EL (cell line): ENCODE results near the gene MESP2.

Experiments used
- DNase-seq: peaks from one replicate; pipeline ENCODE4 v3.0.0-alpha.2; 2016

Gene MESP2

DNA sequence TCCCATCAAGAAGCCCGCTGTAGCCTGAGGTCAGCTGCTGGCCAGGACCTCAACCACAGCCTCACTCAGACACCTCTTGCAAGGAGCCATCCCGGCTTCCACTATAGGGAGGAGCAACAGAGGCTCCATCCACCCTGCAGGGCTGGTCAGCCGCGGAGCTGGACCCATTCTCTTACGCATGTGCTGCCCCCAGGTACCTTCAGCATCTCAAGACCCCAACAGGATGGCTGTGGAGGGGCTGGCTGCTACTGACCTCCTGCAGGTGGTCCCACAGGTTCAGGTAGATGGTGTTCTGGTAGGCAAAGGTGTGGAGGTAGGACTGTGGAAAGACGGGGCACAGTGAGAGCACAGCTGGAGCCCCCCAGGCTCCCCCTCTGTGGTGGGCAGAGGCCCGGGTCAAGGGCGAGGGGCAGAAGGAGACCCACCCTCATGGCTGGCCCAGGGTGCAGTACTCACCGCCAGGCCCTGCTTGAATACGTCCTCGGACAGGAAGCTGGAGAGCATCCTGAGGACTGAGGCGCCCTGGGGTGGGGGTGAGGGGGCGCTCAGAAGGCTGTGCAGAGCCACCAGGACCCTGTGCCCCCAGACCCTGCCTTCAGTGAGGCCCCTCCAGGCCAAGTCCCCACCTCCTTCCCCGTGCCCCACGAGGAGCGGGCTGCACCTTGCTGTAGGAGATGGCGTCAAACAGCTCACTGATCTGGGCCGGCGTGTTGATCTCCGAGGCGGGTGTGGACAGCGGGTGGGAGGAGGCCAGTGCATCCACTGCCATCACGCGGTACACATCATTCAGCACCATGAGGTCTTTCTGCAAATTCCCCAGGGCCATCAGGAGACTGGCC lies 27.1 kb downstream of the MESP2 start:
- DNase-seq: no peak

DNA sequence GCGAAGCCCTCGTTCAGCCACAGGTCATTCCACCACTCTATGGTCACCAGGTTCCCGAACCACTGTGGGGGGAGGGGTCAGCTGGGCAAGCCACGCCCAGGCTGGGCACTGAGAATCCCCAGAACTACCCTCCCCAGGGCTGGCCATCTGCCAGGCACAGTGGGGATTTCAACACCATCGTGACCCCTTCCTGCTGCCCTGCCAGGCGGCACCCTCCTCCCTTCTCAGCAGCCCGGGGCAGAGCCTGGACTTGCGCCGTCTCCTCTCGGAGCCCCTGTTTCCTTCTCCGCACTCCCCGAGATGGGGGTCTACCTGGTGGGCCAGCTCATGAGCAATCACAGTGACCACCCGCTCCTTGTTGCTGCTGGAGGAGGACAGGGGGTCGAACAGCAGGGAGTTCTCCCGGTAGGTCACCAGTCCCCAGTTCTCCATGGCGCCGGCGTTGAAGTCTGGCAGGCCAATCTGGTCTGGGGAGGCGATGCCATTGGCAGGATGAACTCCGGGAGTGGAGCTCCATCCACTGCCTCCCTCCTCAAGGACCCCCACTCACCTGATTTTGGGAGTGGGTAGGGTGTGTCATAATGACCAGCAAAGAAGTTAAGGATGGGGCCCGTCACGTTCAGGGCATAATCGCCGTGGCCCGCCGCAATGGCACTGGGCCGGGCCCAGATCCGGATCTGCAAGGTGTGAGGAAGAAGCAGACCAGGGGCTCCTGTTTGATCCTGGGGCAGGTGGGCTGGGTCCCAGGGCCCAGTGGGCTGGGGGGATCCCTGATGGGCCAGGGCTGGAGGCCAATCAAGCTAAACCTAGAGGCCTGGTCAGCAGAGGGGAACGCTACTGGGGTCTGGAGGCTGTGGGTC lies 28.0 kb downstream of the MESP2 start:
- DNase-seq: no peak

DNA sequence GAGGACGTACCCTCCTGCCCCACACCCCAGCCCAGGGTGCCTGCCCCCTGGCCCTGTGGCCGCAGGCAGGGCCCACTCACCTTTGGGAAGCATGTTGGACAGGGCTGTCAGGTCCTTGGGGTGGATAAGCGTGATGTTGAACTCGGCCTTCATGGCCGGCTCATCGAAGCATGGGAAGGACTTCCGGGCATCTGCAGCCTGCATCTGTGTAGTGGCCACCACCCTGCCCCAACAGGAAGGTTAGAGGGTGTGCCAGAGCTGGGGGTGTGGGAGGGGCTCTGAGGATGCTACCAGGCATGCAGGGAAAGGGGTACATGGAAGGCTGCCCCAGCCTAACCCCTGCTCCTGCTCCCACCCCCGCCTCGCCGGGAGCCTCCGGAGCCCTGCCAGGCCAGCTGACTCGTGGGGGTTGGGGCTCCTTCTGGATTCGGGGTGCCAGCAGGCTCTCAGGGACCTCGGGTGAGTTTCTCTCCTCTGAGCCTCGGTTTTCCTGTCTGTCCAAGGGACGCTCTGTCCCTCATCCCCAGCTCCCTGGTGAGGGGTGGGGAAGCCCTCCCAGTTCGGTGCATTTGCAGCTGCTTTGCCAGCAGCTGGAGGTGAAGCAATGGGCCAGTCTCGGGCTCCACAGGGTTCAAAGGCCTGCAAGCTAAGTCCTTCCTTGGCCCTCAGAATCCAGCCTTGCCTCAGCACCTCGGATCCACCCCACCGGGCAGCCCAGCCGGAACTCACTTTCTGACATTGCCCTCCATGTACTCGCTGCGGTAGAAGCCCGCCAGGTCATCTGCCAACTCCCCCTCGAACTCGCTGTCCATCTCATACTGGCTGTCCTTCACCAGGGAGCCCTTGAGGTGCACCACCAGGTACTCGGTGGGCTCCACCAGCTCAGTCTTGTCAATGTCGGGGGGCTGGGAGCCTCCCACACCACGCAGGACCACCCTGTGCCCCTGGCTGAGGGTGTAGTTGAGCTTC lies 29.4 kb downstream of the MESP2 start:
- DNase-seq: no peak

- no peak for DNase-seq
These were observed 30.1 kb downstream of the MESP2 start for GRCh38 chr15:89806210-89806558.

GRCh38 chr15:89806559-89807550 lies 30.7 kb downstream of the MESP2 start:
- DNase-seq: no peak

DNA sequence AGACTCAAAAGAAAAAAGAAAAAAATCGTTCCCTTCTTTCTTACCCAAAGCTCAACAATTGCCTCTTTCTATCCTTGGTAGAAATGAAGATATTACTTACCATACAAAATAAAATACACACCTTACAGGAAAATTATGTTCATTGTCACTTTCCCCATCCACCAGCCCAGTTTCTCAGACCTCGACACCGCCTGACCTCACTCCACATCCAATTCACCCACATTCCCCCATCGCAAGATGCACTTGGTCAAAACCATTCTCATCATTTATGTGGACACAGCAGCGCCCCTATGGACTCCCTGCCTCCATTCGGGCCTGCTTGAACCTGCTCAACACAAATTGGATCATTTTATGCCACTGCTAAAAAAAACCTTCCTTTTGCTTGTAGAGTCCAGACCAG lies 31.6 kb downstream of the MESP2 start:
- no peak for DNase-seq

- DNase-seq: no peak
These were observed 32.2 kb downstream of the MESP2 start for GRCh38 chr15:89808160-89808870.

GRCh38 chr15:89809093-89809786 lies 33.1 kb downstream of the MESP2 start:
- DNase-seq: no peak

DNA sequence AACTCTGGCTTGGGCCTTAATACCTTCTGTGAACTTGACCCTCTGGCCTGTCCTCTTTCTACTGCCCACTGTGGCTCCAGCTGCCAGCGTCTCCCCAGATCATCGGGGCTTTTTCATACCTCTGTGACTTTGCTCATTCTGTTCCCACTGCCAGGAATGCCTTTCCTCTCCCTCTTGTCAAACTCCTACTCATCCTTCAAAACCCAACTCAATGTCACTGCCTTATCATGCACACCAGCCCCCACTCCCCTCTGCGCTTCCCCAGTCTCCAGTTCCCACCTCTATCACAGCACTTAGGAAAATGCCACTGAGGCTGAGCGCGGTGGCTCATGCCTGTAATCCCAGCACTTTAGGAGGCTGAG lies 33.6 kb downstream of the MESP2 start:
- DNase-seq: no peak

- DNase-seq: no peak
These were observed 34.7 kb downstream of the MESP2 start for GRCh38 chr15:89810837-89811236.

- peak; percentile 62 for DNase-seq
These were observed 36.1 kb downstream of the MESP2 start for GRCh38 chr15:89812011-89812846.

GRCh38 chr15:89812847-89813320 lies 36.8 kb downstream of the MESP2 start:
- DNase-seq: no peak

DNA sequence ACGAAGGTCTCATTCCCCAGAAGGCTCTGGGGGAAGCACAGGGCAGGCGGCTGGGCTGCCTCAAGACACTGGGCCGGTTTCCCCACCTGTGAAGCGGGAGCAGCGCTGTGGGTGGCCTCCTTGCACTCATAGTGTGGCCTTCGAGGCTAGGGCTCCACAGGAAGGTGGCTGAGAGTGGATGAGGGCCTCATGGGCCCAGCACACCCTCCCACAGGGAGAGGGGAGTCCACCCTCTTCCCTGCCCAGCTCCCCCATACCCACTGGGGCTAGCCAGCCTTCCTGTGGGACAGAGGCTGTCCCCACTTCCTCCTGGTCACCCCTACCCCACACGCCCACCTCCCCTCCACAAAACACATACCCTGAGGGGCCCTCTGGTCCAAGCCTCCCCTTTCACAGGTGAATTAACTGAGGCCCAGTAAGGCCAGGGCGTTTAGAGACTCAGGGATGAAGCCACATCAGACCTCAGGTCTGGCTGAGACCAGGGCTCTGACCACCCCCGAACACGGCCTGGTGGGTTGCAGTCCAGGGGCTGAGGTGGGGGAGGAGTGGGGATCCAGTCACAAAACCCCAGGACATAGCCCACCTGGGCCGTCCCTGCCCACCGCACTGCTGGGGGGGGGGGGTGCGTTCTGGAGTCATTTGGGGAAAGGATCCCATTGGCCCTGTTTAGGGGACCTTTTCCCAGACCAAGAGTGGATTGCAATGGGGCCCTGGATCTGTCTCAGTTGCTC lies 37.4 kb downstream of the MESP2 start:
- no peak for DNase-seq

DNA sequence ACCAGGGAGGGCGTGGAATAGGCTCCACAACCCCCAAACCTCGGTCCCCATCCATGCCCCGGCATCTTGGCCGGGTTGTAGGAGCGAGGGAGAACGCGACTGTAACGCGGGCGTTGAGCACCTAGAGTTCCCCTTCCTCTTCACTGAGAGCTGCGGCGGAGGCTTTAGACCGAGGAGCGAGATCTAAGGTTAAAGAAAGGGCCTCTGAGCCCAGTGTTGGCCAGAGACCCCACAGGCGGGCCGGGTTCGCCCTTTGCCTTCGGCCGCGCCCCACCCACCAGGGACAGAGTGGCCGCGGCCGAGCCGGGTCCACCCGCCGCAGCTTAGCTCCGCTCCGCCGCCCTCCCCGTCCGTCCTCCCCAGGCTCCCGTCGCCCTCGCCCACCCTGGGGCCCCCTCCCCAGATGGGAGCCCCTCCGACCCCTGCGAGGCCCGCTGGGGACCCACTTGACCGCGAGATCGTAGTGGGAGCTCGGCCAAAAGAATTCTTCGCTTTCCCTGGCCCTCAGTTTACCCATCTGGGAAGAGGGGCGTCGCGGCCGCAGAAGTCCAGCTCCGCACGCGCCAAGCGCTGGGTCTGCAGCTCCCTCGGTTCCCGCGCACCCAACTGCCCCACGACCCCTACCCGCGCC lies 38.1 kb downstream of the MESP2 start:
- peak; percentile 40 for DNase-seq

DNA sequence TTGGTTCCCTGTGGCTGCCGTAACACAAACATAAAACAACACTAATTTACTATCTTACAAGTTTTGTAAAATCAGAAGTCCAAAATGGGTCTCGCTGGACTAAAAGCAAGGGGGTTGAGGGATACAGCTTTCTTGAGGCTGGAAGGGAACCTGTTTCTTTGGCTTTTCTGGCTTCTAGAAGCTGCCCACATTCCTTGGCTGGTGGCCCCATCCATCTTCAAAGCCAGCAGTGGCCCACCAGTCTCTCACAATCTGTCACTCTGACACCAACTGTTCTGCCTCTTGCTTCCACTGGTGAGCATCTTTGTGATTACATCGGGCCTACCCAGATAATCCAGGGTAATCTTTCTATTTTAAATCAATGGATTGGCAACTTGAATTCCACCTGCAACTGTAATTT lies 39.6 kb downstream of the MESP2 start:
- DNase-seq: no peak

DNA sequence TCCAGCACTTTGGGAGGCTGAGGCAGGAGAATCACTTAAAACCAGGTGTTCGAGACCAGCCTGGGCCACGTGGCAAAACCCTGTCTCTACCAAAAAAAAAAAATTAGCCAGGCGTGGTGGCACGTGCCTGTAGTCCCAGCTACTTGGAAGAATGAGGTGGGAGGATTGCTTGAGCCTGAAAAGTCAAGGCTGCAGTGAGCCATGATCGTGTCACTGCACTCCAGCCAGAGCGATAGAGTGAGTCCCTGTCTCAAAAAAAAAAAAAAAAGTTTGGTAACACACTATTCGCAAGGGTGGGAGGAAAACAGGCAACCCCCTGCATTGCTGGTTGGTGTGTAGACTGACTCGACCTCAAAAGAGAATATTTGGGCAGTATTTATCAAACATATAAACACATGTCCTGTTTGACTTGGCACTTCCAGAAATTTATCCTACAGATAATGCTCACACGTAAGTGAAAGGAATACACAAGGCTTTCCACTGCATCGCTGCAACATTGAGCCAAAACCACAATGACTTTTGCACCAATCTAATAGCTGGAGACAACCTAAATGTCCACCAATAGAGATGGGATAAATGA lies 41.7 kb downstream of the MESP2 start:
- DNase-seq: no peak

DNA sequence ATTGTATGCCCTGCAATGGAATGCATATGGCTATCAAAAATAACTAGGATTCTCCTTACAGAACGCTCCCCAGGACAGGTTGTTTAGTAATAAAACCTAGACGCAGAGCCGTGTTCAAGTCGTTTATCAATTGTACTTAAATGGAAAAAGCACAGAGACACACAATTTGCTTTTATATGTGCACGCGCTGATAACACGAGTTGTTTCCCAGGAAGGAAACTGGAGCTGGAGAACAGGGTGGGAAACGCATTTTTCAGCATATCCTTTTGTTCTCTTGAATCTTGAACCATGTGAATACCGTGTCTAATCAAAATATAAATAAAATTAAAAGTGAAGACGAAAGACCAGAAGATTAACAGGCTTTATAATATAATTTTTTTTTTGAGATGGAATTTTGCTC lies 42.2 kb downstream of the MESP2 start:
- no peak for DNase-seq
